ENCODE results near the gene NTF4. TPM values are rescaled to one million over a fixed set of nuclear protein-coding genes. Genes with fewer than 3 reads are reported as not detected.
"Not testable (repeated sequence)": the region's sequence is repeated elsewhere in the genome, so short reads cannot be mapped to it uniquely, and the experiment has no call there.

Gene NTF4
- total and polyA plus RNA-seq, 2 of the 4 experiments (the other 2 are of a cell fraction) = 0.09 to 0.18 TPM

GRCh38 chr19:49038557-49039276, 25.9 kb downstream of the NTF4 start:
- H3K9ac ChIP-seq (ENCODE audit: low read depth, low read length); in situ Hi-C loops (cut with MboI; ENCODE audit: low sequenced_read_pairs); H4K20me1 ChIP-seq (ENCODE audit: insufficient read depth, low read length); H3K4me3 ChIP-seq (ENCODE audit: insufficient read depth, low read depth, low read length); H4K5ac ChIP-seq (ENCODE audit: low read depth, low read length); BruUV-seq (replicated peaks); H3K27me3 ChIP-seq (ENCODE audit: control insufficient read depth, insufficient read depth, low read length); POLR2A ChIA-PET (ENCODE audit: unreplicated experiment); H3K36me3 ChIP-seq (ENCODE audit: control insufficient read depth, insufficient read depth, low read length); H2AK9ac ChIP-seq (replicated peaks; ENCODE audit: low read depth, low read length, poor library complexity); H3K27ac ChIP-seq (ENCODE audit: insufficient read depth, low read length); intact Hi-C loops (cut with micrococcal nuclease); CTCF ChIA-PET; H3K18ac ChIP-seq (ENCODE audit: low read depth, low read length); H2AFZ ChIP-seq (replicated peaks; ENCODE audit: low read length, poor library complexity); H3K9me3 ChIP-seq (ENCODE audit: control insufficient read depth, insufficient read depth, low read length); H3K23ac ChIP-seq (ENCODE audit: low read depth, low read length); H3K4me1 ChIP-seq (ENCODE audit: control insufficient read depth, insufficient read depth, low read length); H3K56ac ChIP-seq (ENCODE audit: extremely low read depth, insufficient read depth, low read length); H3K9me1 ChIP-seq (ENCODE audit: insufficient read depth, low read length); H3K79me1 ChIP-seq (ENCODE audit: low read depth in 1 of 2, low read length in 2 of 2); dilution Hi-C loops (cut with HindIII; ENCODE audit: low sequenced_read_pairs, unreplicated experiment); H3K14ac ChIP-seq (replicated peaks; ENCODE audit: low read depth, low read length): not testable (repeated sequence)
- H4K91ac ChIP-seq (ENCODE audit: insufficient read depth, low read depth, low read length) = peak overlapping the region; percentile 68; the same call in 1 of the 2 replicates
- H2BK5ac ChIP-seq (ENCODE audit: low read depth, low read length, poor library complexity, severe bottlenecking) = peak overlapping the region; percentile 30
- DNase-seq = peak; percentile 70
- peak overlapping the region; percentile 56; the same call in 1 of the 2 replicates for H3K4me2 ChIP-seq (ENCODE audit: low read depth, low read length)
- peak overlapping the region; percentile 87 for H2BK20ac ChIP-seq (ENCODE audit: low read depth, low read length)
- peak overlapping the region; percentile 96 for H2BK120ac ChIP-seq (ENCODE audit: low read depth, low read length)
- ATAC-seq (ENCODE audit: low read depth) = peak; percentile 85
- peak; percentile 73 for TF ChIP-seq FOS (IDR thresholded peaks at IDR 0.05; ENCODE audit: low read depth, low read length)
- H2BK15ac ChIP-seq (ENCODE audit: low read depth, low read length) = 0 out of 3 replicates have a peak overlapping the region, but pooled peaks have one; percentile 0
- WGBS, 2 experiments (ENCODE audit: extremely low coverage in 2 of 2, insufficient read length in 1 of 2) = 40% methylated on average over 2 of the region's 26 CpGs; no CpG with 5 or more reads in 1 of the 2 experiments
- H2AK5ac ChIP-seq (ENCODE audit: low read depth, low read length) = peak overlapping the region; percentile 49; the same call in 1 of the 2 replicates
- H4K8ac ChIP-seq (ENCODE audit: low read depth in 2 of 2, low read length in 2 of 2) = peak overlapping the region; percentile 50 to 71; a peak in 1 of 4 replicates
- peak overlapping the region; percentile 86 for H3K4ac ChIP-seq (ENCODE audit: low read depth, low read length)

- H2BK5ac ChIP-seq (ENCODE audit: low read depth, low read length, poor library complexity, severe bottlenecking); H3K4me3 ChIP-seq (ENCODE audit: insufficient read depth, low read depth, low read length); H3K23ac ChIP-seq (ENCODE audit: low read depth, low read length); H3K79me1 ChIP-seq (ENCODE audit: low read depth in 1 of 2, low read length in 2 of 2); H3K36me3 ChIP-seq (ENCODE audit: control insufficient read depth, insufficient read depth, low read length); dilution Hi-C loops (cut with HindIII; ENCODE audit: low sequenced_read_pairs, unreplicated experiment); H3K4me2 ChIP-seq (ENCODE audit: low read depth, low read length); H3K27ac ChIP-seq (ENCODE audit: insufficient read depth, low read length); H3K14ac ChIP-seq (replicated peaks; ENCODE audit: low read depth, low read length); H2BK15ac ChIP-seq (ENCODE audit: low read depth, low read length); H3K27me3 ChIP-seq (ENCODE audit: control insufficient read depth, insufficient read depth, low read length); H4K8ac ChIP-seq (ENCODE audit: low read depth in 2 of 2, low read length in 2 of 2); BruUV-seq (replicated peaks); H2AK5ac ChIP-seq (ENCODE audit: low read depth, low read length); POLR2A ChIA-PET (ENCODE audit: unreplicated experiment); DNase-seq; H3K56ac ChIP-seq (ENCODE audit: extremely low read depth, insufficient read depth, low read length); H3K18ac ChIP-seq (ENCODE audit: low read depth, low read length); ATAC-seq (ENCODE audit: low read depth); in situ Hi-C loops (cut with MboI; ENCODE audit: low sequenced_read_pairs); H4K5ac ChIP-seq (ENCODE audit: low read depth, low read length); H3K4me1 ChIP-seq (ENCODE audit: control insufficient read depth, insufficient read depth, low read length); CTCF ChIA-PET; H3K9ac ChIP-seq (ENCODE audit: low read depth, low read length); H4K20me1 ChIP-seq (ENCODE audit: insufficient read depth, low read length); H2AK9ac ChIP-seq (replicated peaks; ENCODE audit: low read depth, low read length, poor library complexity); H2AFZ ChIP-seq (replicated peaks; ENCODE audit: low read length, poor library complexity); H3K9me3 ChIP-seq (ENCODE audit: control insufficient read depth, insufficient read depth, low read length); H4K91ac ChIP-seq (ENCODE audit: insufficient read depth, low read depth, low read length); intact Hi-C loops (cut with micrococcal nuclease); H3K9me1 ChIP-seq (ENCODE audit: insufficient read depth, low read length); H2BK20ac ChIP-seq (ENCODE audit: low read depth, low read length): not testable (repeated sequence)
- WGBS, 2 experiments (ENCODE audit: extremely low coverage in 2 of 2, insufficient read length in 1 of 2) = no CpG with 5 or more reads among the region's 8 CpGs
- H3K4ac ChIP-seq (ENCODE audit: low read depth, low read length) = peak overlapping the region; percentile 7; the same call in 1 of the 2 replicates
- H2BK120ac ChIP-seq (ENCODE audit: low read depth, low read length) = 0 out of 2 replicates have a peak overlapping the region, but pooled peaks have one; percentile 32
Measured at GRCh38 chr19:49038111-49038510, 26.5 kb downstream of the NTF4 start.
